Neutrophil (primary cell): ENCODE data around the gene TPRG1L.
"Not testable (repeated sequence)": the region's sequence is repeated elsewhere in the genome, so short reads cannot be mapped to it uniquely, and the experiment has no call there.

Experiments used
- H3K27ac ChIP-seq: fragments of 200-600 bp; sonication (generic); 2 replicates; pipeline ENCODE4 v1.5.1; 2016; ENCODE audit warnings: mild to moderate bottlenecking, moderate library complexity
- H3K27me3 ChIP-seq: fragments of 200-600 bp; sonication (generic); 2 replicates; pipeline ENCODE4 v1.6.0; 2016; ENCODE audit warnings: mild to moderate bottlenecking
- H3K36me3 ChIP-seq: fragments of 200-600 bp; sonication (generic); 2 replicates; pipeline ENCODE4 v1.5.1; 2017
- H3K4me1 ChIP-seq, 2 experiments: fragments of 200-600 bp in 1 of 2; sonication (generic) in 1 of 2; 1 replicate in 1 of 2; 2 replicates in 1 of 2; pipeline versions ENCODE4 v1.5.1 to v1.6.1; 2013 to 2016; ENCODE audit warnings: low read depth in 1 of 2, low read length in 1 of 2, mild to moderate bottlenecking in 1 of 2, moderate library complexity in 1 of 2; ENCODE audit not compliant: control insufficient read depth in 1 of 2, insufficient read depth in 1 of 2
- H3K4me3 ChIP-seq, 2 experiments: fragments of 200-600 bp in 1 of 2; sonication (generic) in 1 of 2; 1 replicate in 1 of 2; 2 replicates in 1 of 2; pipeline ENCODE4 v1.5.1; 2013 to 2016; ENCODE audit warnings: low read depth in 1 of 2, low read length in 1 of 2, mild to moderate bottlenecking in 1 of 2, moderate library complexity in 1 of 2
- H3K9me3 ChIP-seq: fragments of 200-600 bp; sonication (generic); 2 replicates; pipeline ENCODE4 v1.5.1; 2016
- CTCF ChIP-seq: fragments of 200-600 bp; sonication (generic); IDR thresholded peaks from 2 replicates; pipeline ENCODE4 v1.5.1; 2016; ENCODE audit warnings: antibody characterized with exemption

The TPRG1L gene

GRCh38 chr1:3578906-3579305, 45.9 kb upstream of the TPRG1L start:
- Histone ChIP-seq H3K36me3 (peaks cover 5% of the 10 kb centered on the region), H3K4me1 (peaks cover 0 to 4% of the 10 kb centered on the region in 2 experiments), H3K27me3 (no peaks in the 10 kb centered on the region), H3K9me3 (no peaks in the 10 kb centered on the region), H3K27ac (no peak overlapping the region), H3K4me3 (no peak overlapping the region)
- TF ChIP-seq CTCF, result no peak

DNA sequence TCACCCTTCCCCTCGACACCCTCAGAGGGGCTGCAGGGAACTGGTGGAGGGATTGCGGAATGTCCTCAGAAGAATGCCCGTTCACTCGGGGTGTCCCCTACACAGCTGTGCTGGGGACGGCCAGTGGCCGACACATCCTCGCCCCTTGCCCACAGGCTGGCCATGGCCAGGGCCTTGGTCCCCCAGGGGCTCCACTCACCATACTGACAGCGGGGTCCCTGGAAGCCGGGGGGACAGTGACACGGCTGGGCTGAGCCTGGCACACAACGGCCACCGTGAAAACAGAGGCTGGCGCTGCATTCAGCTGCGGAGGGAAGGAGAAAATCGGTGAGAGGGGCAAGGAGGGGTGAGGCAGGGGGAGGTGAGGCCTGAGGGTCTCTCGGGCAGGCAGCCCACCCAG, 45.2 kb upstream of the TPRG1L start:
- Histone ChIP-seq H3K4me1 (peaks cover 0 to 4% of the 10 kb centered on the region in 2 experiments), H3K27ac (no peak overlapping the region), H3K36me3 (peaks cover 5% of the 10 kb centered on the region), H3K27me3 (no peaks in the 10 kb centered on the region), H3K4me3 (no peak overlapping the region), H3K9me3 (no peaks in the 10 kb centered on the region)
- TF ChIP-seq CTCF, result no peak

- no peaks in the 10 kb centered on the region for H3K27me3 ChIP-seq
- H3K27ac ChIP-seq, result no peak overlapping the region
- TF ChIP-seq CTCF, result no peak
- H3K4me3 ChIP-seq, result no peak overlapping the region
- H3K9me3 ChIP-seq, result no peaks in the 10 kb centered on the region
- peaks cover 5% of the 10 kb centered on the region for H3K36me3 ChIP-seq
- H3K4me1 ChIP-seq, result peaks cover 0 to 4% of the 10 kb centered on the region in 2 experiments
Observed at GRCh38 chr1:3580231-3580630, 44.6 kb upstream of the TPRG1L start.

- H3K27ac ChIP-seq, result no peak overlapping the region
- H3K27me3 ChIP-seq, result no peaks in the 10 kb centered on the region
- no peak overlapping the region for H3K4me3 ChIP-seq
- no peaks in the 10 kb centered on the region for H3K9me3 ChIP-seq
- TF ChIP-seq CTCF, result no peak
- peaks cover 0 to 4% of the 10 kb centered on the region in 2 experiments for H3K4me1 ChIP-seq
- peaks cover 5% of the 10 kb centered on the region for H3K36me3 ChIP-seq
Observed at GRCh38 chr1:3581296-3582036, 43.3 kb upstream of the TPRG1L start.

DNA sequence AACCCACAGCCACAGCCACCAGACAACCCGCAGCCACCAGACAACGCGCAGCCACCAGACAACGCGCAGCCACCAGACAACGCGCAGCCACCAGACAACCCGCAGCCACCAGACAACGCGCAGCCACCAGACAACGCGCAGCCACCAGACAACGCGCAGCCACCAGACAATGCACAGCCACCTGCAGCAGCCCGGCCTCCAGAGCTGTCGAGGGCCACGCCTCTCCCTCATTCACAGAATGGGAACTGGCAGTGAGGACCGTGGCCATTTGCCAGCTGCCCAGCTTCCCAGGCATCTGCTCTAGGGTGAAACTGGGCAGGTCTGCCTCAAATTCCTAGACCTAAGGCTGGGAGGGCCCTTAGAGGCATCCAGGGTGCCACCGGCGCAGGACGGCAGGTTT, 41.1 kb upstream of the TPRG1L start:
- not testable (repeated sequence) for H3K27me3 ChIP-seq, H3K4me1 ChIP-seq, H3K36me3 ChIP-seq

DNA sequence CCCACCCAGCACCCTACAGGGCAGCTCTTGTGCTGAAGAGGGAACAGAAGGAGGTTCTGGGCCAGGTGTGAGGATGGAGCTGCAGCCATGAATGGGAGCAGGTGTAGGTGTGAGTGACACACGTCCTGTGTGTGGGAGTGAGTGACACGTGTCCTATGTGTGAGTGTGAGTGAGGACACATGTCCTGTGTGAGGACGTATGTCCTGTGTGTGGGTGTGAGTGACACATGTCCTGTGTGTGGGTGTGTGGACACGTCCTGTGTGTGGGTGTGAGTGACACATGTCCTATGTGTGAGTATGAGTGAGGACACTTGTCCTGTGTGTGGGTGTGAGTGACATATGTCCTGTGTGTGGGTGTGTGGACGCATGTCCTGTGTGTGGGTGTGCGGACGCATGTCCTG, 39.9 kb upstream of the TPRG1L start:
- Histone ChIP-seq H3K4me3 (no peak overlapping the region), H3K36me3 (no peaks in the 10 kb centered on the region), H3K9me3 (no peaks in the 10 kb centered on the region), H3K27ac (no peak overlapping the region), H3K27me3 (no peaks in the 10 kb centered on the region), H3K4me1 (peaks cover 0 to 4% of the 10 kb centered on the region in 2 experiments)
- no peak for TF ChIP-seq CTCF

More for the DNA sequence above, 41.1 kb upstream of the TPRG1L start:
- H3K4me3 ChIP-seq, H3K27ac ChIP-seq, H3K9me3 ChIP-seq: not testable (repeated sequence)

DNA sequence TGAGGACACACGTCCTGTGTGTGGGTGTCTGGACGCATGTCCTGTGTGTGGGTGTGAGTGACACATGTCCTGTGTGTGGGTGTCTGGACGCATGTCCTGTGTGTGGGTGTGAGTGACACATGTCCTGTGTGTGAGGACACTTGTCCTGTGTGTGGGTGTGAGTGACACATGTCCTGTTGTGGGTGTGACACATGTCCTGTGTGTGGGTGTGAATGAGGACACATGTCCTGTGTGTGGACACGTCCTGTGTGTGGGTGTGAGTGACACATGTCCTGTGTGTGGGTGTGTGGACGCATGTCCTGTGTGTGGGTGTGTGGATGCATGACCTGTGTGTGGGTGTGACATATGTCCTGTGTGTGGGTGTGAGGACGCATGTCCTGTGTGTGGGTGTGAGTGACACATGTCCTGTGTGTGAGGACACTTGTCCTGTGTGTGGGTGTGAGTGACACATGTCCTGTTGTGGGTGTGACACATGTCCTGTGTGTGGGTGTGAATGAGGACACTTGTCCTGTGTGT, 39.4 kb upstream of the TPRG1L start:
- H3K4me1 ChIP-seq, H3K27ac ChIP-seq, H3K4me3 ChIP-seq, H3K27me3 ChIP-seq, H3K36me3 ChIP-seq, H3K9me3 ChIP-seq: not testable (repeated sequence)
